Measurements from ENCODE around the gene SF3B1. TPM values are rescaled to one million over a fixed set of nuclear protein-coding genes. Genes with fewer than 3 reads are reported as not detected.
A peak's percentile ranks its signal among the peaks of the same experiment; 100 is the strongest.
"Not testable (repeated sequence)": the region's sequence is repeated elsewhere in the genome, so short reads cannot be mapped to it uniquely, and the experiment has no call there.

The SF3B1 gene, protein sequence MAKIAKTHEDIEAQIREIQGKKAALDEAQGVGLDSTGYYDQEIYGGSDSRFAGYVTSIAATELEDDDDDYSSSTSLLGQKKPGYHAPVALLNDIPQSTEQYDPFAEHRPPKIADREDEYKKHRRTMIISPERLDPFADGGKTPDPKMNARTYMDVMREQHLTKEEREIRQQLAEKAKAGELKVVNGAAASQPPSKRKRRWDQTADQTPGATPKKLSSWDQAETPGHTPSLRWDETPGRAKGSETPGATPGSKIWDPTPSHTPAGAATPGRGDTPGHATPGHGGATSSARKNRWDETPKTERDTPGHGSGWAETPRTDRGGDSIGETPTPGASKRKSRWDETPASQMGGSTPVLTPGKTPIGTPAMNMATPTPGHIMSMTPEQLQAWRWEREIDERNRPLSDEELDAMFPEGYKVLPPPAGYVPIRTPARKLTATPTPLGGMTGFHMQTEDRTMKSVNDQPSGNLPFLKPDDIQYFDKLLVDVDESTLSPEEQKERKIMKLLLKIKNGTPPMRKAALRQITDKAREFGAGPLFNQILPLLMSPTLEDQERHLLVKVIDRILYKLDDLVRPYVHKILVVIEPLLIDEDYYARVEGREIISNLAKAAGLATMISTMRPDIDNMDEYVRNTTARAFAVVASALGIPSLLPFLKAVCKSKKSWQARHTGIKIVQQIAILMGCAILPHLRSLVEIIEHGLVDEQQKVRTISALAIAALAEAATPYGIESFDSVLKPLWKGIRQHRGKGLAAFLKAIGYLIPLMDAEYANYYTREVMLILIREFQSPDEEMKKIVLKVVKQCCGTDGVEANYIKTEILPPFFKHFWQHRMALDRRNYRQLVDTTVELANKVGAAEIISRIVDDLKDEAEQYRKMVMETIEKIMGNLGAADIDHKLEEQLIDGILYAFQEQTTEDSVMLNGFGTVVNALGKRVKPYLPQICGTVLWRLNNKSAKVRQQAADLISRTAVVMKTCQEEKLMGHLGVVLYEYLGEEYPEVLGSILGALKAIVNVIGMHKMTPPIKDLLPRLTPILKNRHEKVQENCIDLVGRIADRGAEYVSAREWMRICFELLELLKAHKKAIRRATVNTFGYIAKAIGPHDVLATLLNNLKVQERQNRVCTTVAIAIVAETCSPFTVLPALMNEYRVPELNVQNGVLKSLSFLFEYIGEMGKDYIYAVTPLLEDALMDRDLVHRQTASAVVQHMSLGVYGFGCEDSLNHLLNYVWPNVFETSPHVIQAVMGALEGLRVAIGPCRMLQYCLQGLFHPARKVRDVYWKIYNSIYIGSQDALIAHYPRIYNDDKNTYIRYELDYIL
- 155 and 279 TPM in 2 replicates for total RNA-seq (2014; rRNA removed; shearing (Covaris generic))

- peak; percentile 97 for DNase-seq (ENCODE audit: low spot score)
These were observed at the start of gene SF3B1 for GRCh38 chr2:197434541-197435513. Gene SF3B1, minus strand, starts transcription at chr2:197435028. Its CDS starts 29 bp downstream, at chr2:197434999.

DNA sequence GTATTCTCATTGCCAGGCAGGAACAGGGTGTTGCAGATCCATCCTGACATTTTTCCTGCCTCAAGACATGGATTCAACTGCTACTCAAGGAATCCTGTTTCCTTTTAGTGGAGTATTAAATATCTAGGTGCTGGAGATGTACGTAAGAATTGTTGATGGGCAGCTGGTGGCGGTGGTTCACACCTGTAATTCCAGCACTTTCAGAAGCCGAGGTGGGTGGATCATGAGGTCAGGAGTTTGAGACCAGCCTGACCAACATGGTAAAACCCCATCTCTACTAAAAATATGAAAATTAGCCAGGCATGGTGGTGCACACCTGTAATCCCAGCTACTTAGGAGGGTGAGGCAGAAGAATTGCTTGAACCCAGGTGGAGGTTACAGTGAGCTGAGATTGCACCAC, 49.4 kb upstream of the SF3B1 start:
- not testable (repeated sequence) for DNase-seq (ENCODE audit: low spot score)

- no peak for DNase-seq (ENCODE audit: low spot score)
These were observed 45.6 kb upstream of the SF3B1 start for GRCh38 chr2:197480165-197481036.

GRCh38 chr2:197477797-197478196, 43.0 kb upstream of the SF3B1 start:
- DNase-seq (ENCODE audit: low spot score): no peak

GRCh38 chr2:197472166-197472565, 37.3 kb upstream of the SF3B1 start:
- no peak for DNase-seq (ENCODE audit: low spot score)

- DNase-seq (ENCODE audit: low spot score): no peak
These were observed 29.3 kb upstream of the SF3B1 start for GRCh38 chr2:197464175-197464574.

- no peak for DNase-seq (ENCODE audit: low spot score)
These were observed 26.2 kb upstream of the SF3B1 start for GRCh38 chr2:197461057-197461456.

DNA sequence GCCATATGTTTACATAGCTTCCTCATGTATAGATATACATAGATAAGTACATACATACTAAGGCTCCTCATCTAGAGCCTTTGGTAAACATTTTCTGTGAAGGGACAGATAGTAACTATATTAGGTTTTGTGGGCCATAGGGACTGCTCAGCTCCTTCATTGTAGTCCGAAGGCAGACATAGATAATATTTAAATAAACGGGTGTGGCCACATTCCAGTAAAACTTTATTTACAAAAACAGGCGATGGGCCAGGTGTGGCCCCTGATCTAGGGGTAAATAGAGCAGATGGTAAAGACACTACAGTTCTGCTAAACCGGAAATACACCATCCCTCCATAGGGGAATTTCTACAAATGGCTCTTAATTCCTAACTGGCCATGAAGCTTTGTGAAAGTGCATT, 25.8 kb upstream of the SF3B1 start:
- no peak for DNase-seq (ENCODE audit: low spot score)

GRCh38 chr2:197455428-197455827, 20.6 kb upstream of the SF3B1 start:
- no peak for DNase-seq (ENCODE audit: low spot score)

GRCh38 chr2:197454923-197455322, 20.1 kb upstream of the SF3B1 start:
- no peak for DNase-seq (ENCODE audit: low spot score)

GRCh38 chr2:197453914-197454398, 19.1 kb upstream of the SF3B1 start:
- no peak for DNase-seq (ENCODE audit: low spot score)

- DNase-seq (ENCODE audit: low spot score): peak; percentile 100
These were observed 18.5 kb upstream of the SF3B1 start, which contains the start of gene COQ10B for GRCh38 chr2:197453123-197453913. Gene COQ10B, plus strand, starts transcription at chr2:197453552. Its CDS starts 9 bp downstream, at chr2:197453561.

DNA sequence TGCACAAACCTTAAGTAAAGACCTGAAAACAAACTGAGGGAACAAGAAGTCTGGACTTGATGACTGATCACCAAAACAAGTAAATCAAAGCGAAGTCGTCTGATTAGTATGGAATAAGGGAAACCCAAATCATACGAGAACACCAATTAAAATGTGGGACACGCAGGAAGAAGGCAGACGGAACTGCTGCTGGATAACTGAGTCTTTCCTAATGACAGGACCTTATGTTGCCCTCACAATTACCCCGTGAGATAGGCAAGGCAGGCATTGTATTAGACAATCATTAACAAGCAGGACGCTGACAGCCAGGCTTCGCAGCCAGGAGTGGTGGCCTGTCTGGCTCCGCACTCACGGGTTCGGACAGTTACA, 17.9 kb upstream of the SF3B1 start:
- DNase-seq (ENCODE audit: low spot score): no peak

GRCh38 chr2:197450935-197451358, 16.1 kb upstream of the SF3B1 start:
- DNase-seq (ENCODE audit: low spot score): not testable (repeated sequence)

- no peak for DNase-seq (ENCODE audit: low spot score)
These were observed 15.6 kb upstream of the SF3B1 start for GRCh38 chr2:197450465-197450864.

GRCh38 chr2:197446844-197447243, 12.0 kb upstream of the SF3B1 start:
- no peak for DNase-seq (ENCODE audit: low spot score)

GRCh38 chr2:197445746-197446145, 10.9 kb upstream of the SF3B1 start:
- no peak for DNase-seq (ENCODE audit: low spot score)

DNA sequence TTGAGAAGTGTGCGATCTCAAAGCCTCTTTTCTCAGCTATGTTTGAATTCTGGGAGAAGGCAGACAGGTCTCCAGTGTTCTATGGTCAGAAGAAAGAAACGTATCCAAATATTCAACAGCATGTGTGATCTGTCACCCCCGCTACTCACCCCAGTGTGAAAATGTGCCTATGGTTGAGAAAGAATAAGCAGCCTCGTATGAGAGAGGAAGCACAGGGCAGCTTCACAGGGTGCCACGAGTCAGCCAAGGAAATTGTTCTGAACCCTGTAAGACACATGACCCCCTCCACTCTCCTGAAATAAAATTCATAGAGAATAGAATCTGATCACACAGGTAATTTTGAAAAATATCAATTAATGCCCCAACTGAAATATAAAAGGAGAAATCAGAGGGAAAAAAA, 8.0 kb upstream of the SF3B1 start:
- DNase-seq (ENCODE audit: low spot score): no peak
